T-helper 1 cell treated with Interleukin-12 subunit alpha and Interleukin-12 subunit beta and Interleukin-4 antibody, amounts not matched to agents 30 μg/mL and 1 μg/mL, for 36 hours (primary cell): ENCODE results near the gene ZNRF3.

Source experiments
- H3K27ac Mint-ChIP-seq: one replicate; pipeline ENCODE4 v1.8.0; 2021; ENCODE audit warnings: mild to moderate bottlenecking, mixed read lengths
- H3K27me3 Mint-ChIP-seq: one replicate; pipeline ENCODE4 v1.8.0; 2021; ENCODE audit warnings: low read depth, mixed read lengths
- H3K36me3 Mint-ChIP-seq: one replicate; pipeline ENCODE4 v1.8.0; 2021; ENCODE audit warnings: low read depth, mixed read lengths
- H3K4me1 Mint-ChIP-seq: one replicate; pipeline ENCODE4 v1.8.0; 2021; ENCODE audit warnings: low read depth, mixed read lengths
- H3K4me3 Mint-ChIP-seq: one replicate; pipeline ENCODE4 v1.8.0; 2021; ENCODE audit warnings: mild to moderate bottlenecking, moderate library complexity, mixed read lengths
- H3K9me3 Mint-ChIP-seq: one replicate; pipeline ENCODE4 v1.8.0; 2021; ENCODE audit warnings: mixed read lengths

The ZNRF3 gene

GRCh38 chr22:28909375-28909774, 26.0 kb downstream of the ZNRF3 start:
- Mint-ChIP-seq H3K4me3 (no peak overlapping the region), H3K9me3 (no peaks in the 10 kb centered on the region), H3K27ac (no peak overlapping the region), H3K36me3 (no peaks in the 10 kb centered on the region), H3K4me1 (peaks cover 3% of the 10 kb centered on the region), H3K27me3 (peaks cover 68% of the 10 kb centered on the region)

- no peak overlapping the region for H3K27ac Mint-ChIP-seq
- no peak overlapping the region for H3K4me3 Mint-ChIP-seq
- peaks cover 64% of the 10 kb centered on the region for H3K27me3 Mint-ChIP-seq
- no peaks in the 10 kb centered on the region for H3K9me3 Mint-ChIP-seq
- no peaks in the 10 kb centered on the region for H3K36me3 Mint-ChIP-seq
- peaks cover 3% of the 10 kb centered on the region for H3K4me1 Mint-ChIP-seq
Measured at GRCh38 chr22:28910569-28911303, 27.4 kb downstream of the ZNRF3 start.

GRCh38 chr22:28911304-28911690, 27.9 kb downstream of the ZNRF3 start:
- H3K27me3 Mint-ChIP-seq: peaks cover 64% of the 10 kb centered on the region
- H3K9me3 Mint-ChIP-seq: no peaks in the 10 kb centered on the region
- no peak overlapping the region for H3K4me3 Mint-ChIP-seq
- H3K4me1 Mint-ChIP-seq: peaks cover 3% of the 10 kb centered on the region
- H3K27ac Mint-ChIP-seq: no peak overlapping the region
- H3K36me3 Mint-ChIP-seq: no peaks in the 10 kb centered on the region

- Mint-ChIP-seq H3K27ac (no peak overlapping the region), H3K4me3 (no peak overlapping the region), H3K36me3 (no peaks in the 10 kb centered on the region), H3K27me3 (peaks cover 67% of the 10 kb centered on the region), H3K9me3 (no peaks in the 10 kb centered on the region), H3K4me1 (peaks cover 3% of the 10 kb centered on the region)
Measured at GRCh38 chr22:28911777-28912669, 28.7 kb downstream of the ZNRF3 start.

- H3K4me3 Mint-ChIP-seq: no peak overlapping the region
- H3K27ac Mint-ChIP-seq: no peak overlapping the region
- peaks cover 72% of the 10 kb centered on the region for H3K27me3 Mint-ChIP-seq
- H3K4me1 Mint-ChIP-seq: peaks cover 3% of the 10 kb centered on the region
- H3K9me3 Mint-ChIP-seq: no peaks in the 10 kb centered on the region
- H3K36me3 Mint-ChIP-seq: no peaks in the 10 kb centered on the region
Measured at GRCh38 chr22:28914201-28914600, 30.8 kb downstream of the ZNRF3 start.

GRCh38 chr22:28915969-28916368, 32.6 kb downstream of the ZNRF3 start:
- H3K4me1 Mint-ChIP-seq: no peaks in the 10 kb centered on the region
- no peaks in the 10 kb centered on the region for H3K9me3 Mint-ChIP-seq
- no peak overlapping the region for H3K27ac Mint-ChIP-seq
- no peaks in the 10 kb centered on the region for H3K36me3 Mint-ChIP-seq
- peaks cover 65% of the 10 kb centered on the region for H3K27me3 Mint-ChIP-seq
- H3K4me3 Mint-ChIP-seq: no peak overlapping the region

- Mint-ChIP-seq H3K27ac (no peak overlapping the region), H3K36me3 (no peaks in the 10 kb centered on the region), H3K4me1 (no peaks in the 10 kb centered on the region), H3K4me3 (no peak overlapping the region), H3K9me3 (no peaks in the 10 kb centered on the region), H3K27me3 (peaks cover 73% of the 10 kb centered on the region)
Measured at GRCh38 chr22:28917747-28918549, 34.6 kb downstream of the ZNRF3 start.

GRCh38 chr22:28918550-28919271, 35.3 kb downstream of the ZNRF3 start:
- Mint-ChIP-seq H3K4me1 (no peaks in the 10 kb centered on the region), H3K36me3 (no peaks in the 10 kb centered on the region), H3K4me3 (no peak overlapping the region), H3K9me3 (no peaks in the 10 kb centered on the region), H3K27me3 (peaks cover 72% of the 10 kb centered on the region), H3K27ac (no peak overlapping the region)

GRCh38 chr22:28920757-28921584, 37.6 kb downstream of the ZNRF3 start:
- H3K27ac Mint-ChIP-seq: no peak overlapping the region
- peaks cover 78% of the 10 kb centered on the region for H3K27me3 Mint-ChIP-seq
- no peaks in the 10 kb centered on the region for H3K4me1 Mint-ChIP-seq

GRCh38 chr22:28921585-28921879, 38.2 kb downstream of the ZNRF3 start:
- Mint-ChIP-seq H3K27me3 (peaks cover 75% of the 10 kb centered on the region), H3K36me3 (no peaks in the 10 kb centered on the region), H3K4me3 (no peak overlapping the region), H3K9me3 (no peaks in the 10 kb centered on the region), H3K27ac (no peak overlapping the region), H3K4me1 (no peaks in the 10 kb centered on the region)

More at GRCh38 chr22:28920757-28921584, 37.6 kb downstream of the ZNRF3 start:
- no peak overlapping the region for H3K4me3 Mint-ChIP-seq
- H3K36me3 Mint-ChIP-seq: no peaks in the 10 kb centered on the region
- H3K9me3 Mint-ChIP-seq: no peaks in the 10 kb centered on the region

- H3K27ac Mint-ChIP-seq: no peak overlapping the region
- no peaks in the 10 kb centered on the region for H3K36me3 Mint-ChIP-seq
- no peaks in the 10 kb centered on the region for H3K4me1 Mint-ChIP-seq
- peaks cover 68% of the 10 kb centered on the region for H3K27me3 Mint-ChIP-seq
- no peak overlapping the region for H3K4me3 Mint-ChIP-seq
- H3K9me3 Mint-ChIP-seq: no peaks in the 10 kb centered on the region
Measured at GRCh38 chr22:28922540-28923244, 39.3 kb downstream of the ZNRF3 start.

GRCh38 chr22:28923826-28924732, 40.7 kb downstream of the ZNRF3 start:
- Mint-ChIP-seq H3K27ac (no peak overlapping the region), H3K27me3 (peaks cover 64% of the 10 kb centered on the region)

More at GRCh38 chr22:28923826-28924732, 40.7 kb downstream of the ZNRF3 start:
- H3K4me3 Mint-ChIP-seq: no peak overlapping the region
- H3K4me1 Mint-ChIP-seq: no peaks in the 10 kb centered on the region
- no peaks in the 10 kb centered on the region for H3K36me3 Mint-ChIP-seq
- no peaks in the 10 kb centered on the region for H3K9me3 Mint-ChIP-seq
